GM12891 (cell line): ENCODE data around the gene OCA2.

Source experiments
- PAX5 ChIP-seq: IDR thresholded peaks from 2 replicates; pipeline ENCODE4 v1.6.1; 2011; ENCODE audit warnings: low read length, moderate library complexity, mild to moderate bottlenecking; ENCODE audit not compliant: insufficient read depth, severe bottlenecking
- POLR2A ChIP-seq: IDR thresholded peaks from 2 replicates; pipeline ENCODE4 v1.6.1; 2011; ENCODE audit warnings: low read depth, low read length, control low read depth

GRCh38 chr15:27730868-27731267 is 368.2 kb downstream of the OCA2 start:
- no peak for TF ChIP-seq POLR2A
- no peak for TF ChIP-seq PAX5
